ENCODE measurements around the gene TMEM218.

TMEM218 gene

DNA sequence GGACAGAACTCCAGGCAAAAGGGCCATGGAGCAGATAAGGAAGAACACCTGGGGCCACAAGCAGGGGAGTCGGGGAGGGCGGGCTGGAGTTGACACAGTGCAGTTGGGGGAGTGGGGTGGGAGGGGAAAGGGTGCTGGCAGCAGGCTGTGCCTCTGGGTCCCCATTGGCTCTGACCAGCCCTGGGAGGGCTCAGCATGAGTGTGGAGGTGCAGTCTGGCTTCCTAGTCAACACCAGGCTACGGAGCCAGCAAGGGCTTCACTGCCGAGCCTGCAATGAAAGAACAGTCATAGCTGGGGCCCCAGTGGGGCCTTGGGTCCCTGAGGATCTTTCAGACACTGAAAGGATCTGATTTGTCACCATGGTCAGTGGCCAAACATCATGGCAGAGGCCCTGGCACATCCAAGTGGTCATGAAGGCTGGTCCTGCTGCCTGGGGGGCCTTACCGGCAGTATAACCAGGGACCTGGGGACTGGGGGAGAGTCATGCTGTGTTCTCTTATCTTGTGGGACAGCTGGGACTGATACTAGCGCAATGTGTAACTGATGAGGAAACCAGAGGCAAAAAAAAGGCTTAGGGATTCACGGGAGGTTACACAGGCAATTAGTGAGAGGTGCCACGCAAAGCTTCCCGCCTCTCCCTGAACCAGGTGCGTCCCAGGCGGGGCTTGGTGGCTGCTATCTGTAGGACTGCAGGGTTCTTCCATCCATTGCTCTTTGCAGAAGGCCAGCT lies 36.8 kb downstream of the TMEM218 start:
- no peaks in the 10 kb centered on the region for H3K9me3 ChIP-seq (ENCODE audit: control insufficient read depth, insufficient read depth, low read depth, low read length)
- H3K4me3 ChIP-seq (ENCODE audit: low read depth, low read length) = no peak overlapping the region
- no peaks in the 10 kb centered on the region for H3K36me3 ChIP-seq (ENCODE audit: control insufficient read depth, insufficient read depth, low read length)
- peaks cover 7% of the 10 kb centered on the region; the same call in 1 of the 2 replicates for H3K27me3 ChIP-seq (ENCODE audit: control insufficient read depth, insufficient read depth, low read length)
- H3K9ac ChIP-seq (ENCODE audit: low read length) = no peak overlapping the region
- peaks cover 13% of the 10 kb centered on the region for H3K4me1 ChIP-seq (ENCODE audit: control insufficient read depth, insufficient read depth, low read length)
- H3K27ac ChIP-seq (ENCODE audit: low read depth, low read length) = no peak overlapping the region

DNA sequence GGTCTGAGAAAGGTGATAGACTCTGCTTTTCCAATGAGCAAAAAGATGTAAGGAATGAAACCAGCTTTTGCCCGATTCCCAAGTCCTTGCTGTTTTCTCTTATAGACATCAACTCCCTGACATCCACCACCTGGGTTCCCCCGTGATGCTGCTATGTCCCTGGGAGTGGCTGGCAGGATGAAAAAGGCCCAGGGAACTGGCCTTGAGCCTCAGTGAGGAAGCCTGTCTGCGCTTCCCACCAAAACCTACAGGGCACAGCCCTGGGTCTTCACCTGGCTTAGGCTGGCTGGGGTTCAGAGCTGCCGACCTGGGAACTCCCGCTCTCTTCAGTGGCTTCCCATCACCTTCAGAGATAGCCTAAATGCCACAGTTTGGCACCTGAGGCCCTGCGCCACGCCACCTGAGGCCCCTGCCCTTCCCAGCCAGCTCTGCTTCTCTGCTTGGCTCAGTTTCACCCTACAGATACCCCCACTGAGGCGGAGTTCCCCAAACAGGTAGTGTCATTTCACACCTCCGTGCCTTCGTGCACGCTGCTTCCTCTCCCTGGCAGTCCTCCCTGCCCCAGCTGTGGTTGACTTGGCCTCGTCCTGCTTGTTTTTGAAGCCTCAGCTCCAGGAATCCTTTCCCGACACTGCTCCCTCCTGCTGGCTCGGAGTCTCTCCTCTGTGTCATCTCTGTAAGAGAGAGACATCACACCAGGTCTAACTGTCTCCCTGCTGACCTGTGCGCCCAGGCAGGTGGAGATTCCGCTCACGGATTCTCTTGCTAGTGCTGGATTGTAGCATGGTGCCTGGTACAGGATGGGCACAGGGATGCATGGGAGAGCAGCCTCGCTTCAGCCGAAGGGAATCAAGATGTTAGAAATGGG lies 37.6 kb downstream of the TMEM218 start:
- no peak overlapping the region for H3K9ac ChIP-seq (ENCODE audit: low read length)
- H3K9me3 ChIP-seq (ENCODE audit: control insufficient read depth, insufficient read depth, low read depth, low read length) = no peaks in the 10 kb centered on the region
- H3K4me1 ChIP-seq (ENCODE audit: control insufficient read depth, insufficient read depth, low read length) = peaks cover 13% of the 10 kb centered on the region
- peaks cover 7% of the 10 kb centered on the region; the same call in 1 of the 2 replicates for H3K27me3 ChIP-seq (ENCODE audit: control insufficient read depth, insufficient read depth, low read length)
- H3K4me3 ChIP-seq (ENCODE audit: low read depth, low read length) = no peak overlapping the region
- H3K27ac ChIP-seq (ENCODE audit: low read depth, low read length) = no peak overlapping the region
- H3K36me3 ChIP-seq (ENCODE audit: control insufficient read depth, insufficient read depth, low read length) = no peaks in the 10 kb centered on the region

DNA sequence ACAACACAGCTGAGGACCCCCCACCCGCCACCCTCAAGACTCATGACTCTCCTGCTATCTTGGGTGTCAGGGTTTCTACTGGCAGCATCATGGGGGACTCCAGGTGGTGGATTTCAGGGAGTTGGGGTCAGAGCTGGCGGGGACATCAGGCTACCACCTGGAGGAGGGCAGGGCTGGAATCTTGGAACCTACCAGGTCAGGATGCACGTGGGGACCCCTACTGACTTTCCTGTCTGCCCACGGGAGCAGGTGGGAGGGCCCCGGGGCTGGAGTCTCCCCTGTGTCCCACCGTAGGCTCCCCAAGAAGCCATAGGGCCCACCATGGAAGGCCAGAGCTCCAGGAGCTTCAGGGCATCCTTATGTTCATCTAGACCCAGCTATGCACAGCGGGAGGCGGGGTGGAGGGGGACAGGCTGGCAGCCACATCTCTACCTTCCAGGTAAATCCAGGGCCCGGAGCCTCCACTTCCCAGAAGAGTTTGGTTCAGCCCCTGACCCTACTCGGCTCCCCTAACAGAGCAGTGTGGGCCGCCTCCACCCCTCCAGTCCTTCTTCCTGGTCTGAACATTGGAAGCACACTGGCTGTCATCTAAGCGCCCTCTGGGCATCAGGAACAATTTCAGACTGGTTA lies 38.4 kb downstream of the TMEM218 start:
- no peak overlapping the region for H3K9ac ChIP-seq (ENCODE audit: low read length)
- H3K9me3 ChIP-seq (ENCODE audit: control insufficient read depth, insufficient read depth, low read depth, low read length) = no peaks in the 10 kb centered on the region
- no peak overlapping the region for H3K4me3 ChIP-seq (ENCODE audit: low read depth, low read length)
- peaks cover 6% of the 10 kb centered on the region; the same call in 1 of the 2 replicates for H3K27me3 ChIP-seq (ENCODE audit: control insufficient read depth, insufficient read depth, low read length)
- H3K4me1 ChIP-seq (ENCODE audit: control insufficient read depth, insufficient read depth, low read length) = peaks cover 13% of the 10 kb centered on the region
- H3K27ac ChIP-seq (ENCODE audit: low read depth, low read length) = no peak overlapping the region
- no peaks in the 10 kb centered on the region for H3K36me3 ChIP-seq (ENCODE audit: control insufficient read depth, insufficient read depth, low read length)

DNA sequence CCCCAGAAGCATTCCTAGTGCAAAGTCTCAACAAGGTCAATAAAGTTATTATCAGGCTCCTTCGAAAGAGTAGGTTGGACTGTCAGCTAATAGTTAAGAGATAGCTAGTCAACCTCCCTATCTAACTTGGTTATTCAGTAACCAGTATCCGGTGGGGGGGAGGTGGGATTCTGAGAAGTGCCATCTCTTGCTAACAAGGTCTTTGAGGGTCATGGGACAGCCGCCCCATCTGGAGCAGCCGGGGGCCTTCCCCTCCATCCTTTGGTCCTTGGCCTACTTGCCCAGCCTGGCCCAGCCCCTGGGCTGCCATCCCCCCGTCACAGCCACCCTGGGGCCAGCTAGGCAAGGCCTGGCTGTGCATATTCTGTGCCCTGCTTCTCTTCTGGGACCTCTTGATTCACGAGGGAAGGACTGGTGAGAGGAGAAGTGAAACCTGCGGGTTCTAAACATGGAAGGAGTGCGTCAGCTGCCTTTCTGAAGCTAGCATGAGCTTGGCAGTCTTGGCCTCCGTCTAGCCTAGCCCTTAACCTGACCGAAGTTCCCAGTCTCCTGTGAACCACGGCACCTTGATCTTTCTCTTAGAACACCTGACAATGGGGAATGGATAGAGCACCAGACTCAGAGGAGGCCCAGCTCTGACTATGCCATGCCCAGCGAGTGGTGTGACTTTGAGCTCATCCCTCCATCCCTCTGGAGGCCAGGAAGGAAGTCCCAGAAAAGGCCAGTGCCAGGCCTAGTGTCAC lies 39.0 kb downstream of the TMEM218 start:
- Histone ChIP-seq H3K9ac (ENCODE audit: low read length) (no peak overlapping the region), H3K4me3 (ENCODE audit: low read depth, low read length) (no peak overlapping the region)

DNA sequence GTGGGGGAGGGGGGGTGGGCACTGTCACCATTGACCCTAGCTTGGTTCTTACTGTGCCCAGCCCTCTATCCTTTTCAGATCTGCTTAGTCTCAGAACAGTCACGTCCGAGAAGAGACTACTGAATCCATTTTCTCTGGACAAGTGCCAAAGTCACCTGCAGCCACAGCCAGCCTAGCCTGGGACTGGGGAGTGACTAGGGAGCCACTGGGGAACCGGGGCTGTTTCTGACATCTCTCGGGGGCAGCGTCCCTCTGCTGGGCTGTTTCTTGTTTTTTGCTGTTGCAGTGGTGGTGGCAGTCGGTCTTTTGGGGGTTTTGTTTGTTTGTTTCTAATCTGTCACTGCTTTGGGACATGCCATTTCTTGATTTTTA lies 39.6 kb downstream of the TMEM218 start:
- no peaks in the 10 kb centered on the region for H3K36me3 ChIP-seq (ENCODE audit: control insufficient read depth, insufficient read depth, low read length)
- H3K27me3 ChIP-seq (ENCODE audit: control insufficient read depth, insufficient read depth, low read length) = no peaks in the 10 kb centered on the region
- no peaks in the 10 kb centered on the region for H3K9me3 ChIP-seq (ENCODE audit: control insufficient read depth, insufficient read depth, low read depth, low read length)
- H3K27ac ChIP-seq (ENCODE audit: low read depth, low read length) = no peak overlapping the region
- H3K9ac ChIP-seq (ENCODE audit: low read length) = no peak overlapping the region
- H3K4me3 ChIP-seq (ENCODE audit: low read depth, low read length) = no peak overlapping the region
- peaks cover 13% of the 10 kb centered on the region for H3K4me1 ChIP-seq (ENCODE audit: control insufficient read depth, insufficient read depth, low read length)

More for the DNA sequence above, 39.0 kb downstream of the TMEM218 start:
- Histone ChIP-seq H3K4me1 (ENCODE audit: control insufficient read depth, insufficient read depth, low read length) (peaks cover 13% of the 10 kb centered on the region), H3K36me3 (ENCODE audit: control insufficient read depth, insufficient read depth, low read length) (no peaks in the 10 kb centered on the region), H3K9me3 (ENCODE audit: control insufficient read depth, insufficient read depth, low read depth, low read length) (no peaks in the 10 kb centered on the region), H3K27me3 (ENCODE audit: control insufficient read depth, insufficient read depth, low read length) (peaks cover 4% of the 10 kb centered on the region; the same call in 1 of the 2 replicates), H3K27ac (ENCODE audit: low read depth, low read length) (no peak overlapping the region)

DNA sequence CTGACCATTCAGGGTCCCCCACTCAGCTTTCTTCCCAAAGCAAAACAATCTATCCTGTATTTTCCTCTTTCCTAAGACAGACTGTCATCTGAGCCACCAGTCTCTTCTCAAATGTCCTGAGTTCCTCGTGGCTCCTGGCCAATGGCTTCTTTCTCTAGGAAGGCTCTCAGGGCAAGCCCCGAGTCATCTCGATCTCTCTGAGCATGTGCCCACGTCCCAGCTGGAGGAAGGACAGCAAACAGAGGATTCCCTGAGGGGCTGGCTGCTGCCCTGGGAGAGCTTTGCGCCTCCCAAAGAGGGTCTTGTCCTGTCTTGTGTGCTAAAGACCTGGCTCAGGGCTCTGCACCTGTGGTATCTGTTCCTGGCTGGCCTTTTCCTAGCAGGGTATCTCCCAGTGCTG lies 40.0 kb downstream of the TMEM218 start:
- no peaks in the 10 kb centered on the region for H3K27me3 ChIP-seq (ENCODE audit: control insufficient read depth, insufficient read depth, low read length)
- H3K4me3 ChIP-seq (ENCODE audit: low read depth, low read length) = no peak overlapping the region
- peaks cover 13% of the 10 kb centered on the region for H3K4me1 ChIP-seq (ENCODE audit: control insufficient read depth, insufficient read depth, low read length)
- H3K9me3 ChIP-seq (ENCODE audit: control insufficient read depth, insufficient read depth, low read depth, low read length) = no peaks in the 10 kb centered on the region
- H3K9ac ChIP-seq (ENCODE audit: low read length) = no peak overlapping the region
- H3K36me3 ChIP-seq (ENCODE audit: control insufficient read depth, insufficient read depth, low read length) = no peaks in the 10 kb centered on the region
- no peak overlapping the region for H3K27ac ChIP-seq (ENCODE audit: low read depth, low read length)

DNA sequence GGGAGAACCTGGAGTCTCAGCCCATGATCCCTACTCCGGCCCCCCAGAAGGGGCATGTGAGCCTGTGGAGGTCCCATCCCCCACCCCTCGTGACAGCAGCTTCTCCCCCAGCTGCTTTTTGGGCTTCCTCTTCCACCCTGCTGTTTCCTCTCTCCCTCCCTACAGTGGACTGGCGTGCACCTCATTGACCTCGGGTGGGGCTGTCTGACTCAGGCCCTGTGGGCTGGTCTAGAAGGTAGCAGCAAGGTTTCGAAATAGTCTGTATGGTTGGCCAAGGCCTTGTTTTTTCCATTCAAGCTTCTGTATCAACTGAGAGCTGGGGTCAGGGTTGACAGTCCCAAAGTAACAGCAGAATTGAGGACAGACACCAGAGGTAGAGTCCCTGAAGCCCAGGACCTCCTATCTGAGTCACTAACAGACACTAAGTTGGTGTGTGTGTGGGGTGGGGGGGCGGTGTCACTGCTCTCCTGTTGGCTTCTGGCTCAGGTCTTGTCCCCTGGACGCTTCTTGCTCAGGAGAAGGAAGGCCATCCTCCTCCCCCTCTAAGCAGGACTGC lies 40.6 kb downstream of the TMEM218 start:
- H3K9me3 ChIP-seq (ENCODE audit: control insufficient read depth, insufficient read depth, low read depth, low read length) = no peaks in the 10 kb centered on the region
- H3K36me3 ChIP-seq (ENCODE audit: control insufficient read depth, insufficient read depth, low read length) = no peaks in the 10 kb centered on the region
- H3K27me3 ChIP-seq (ENCODE audit: control insufficient read depth, insufficient read depth, low read length) = peaks cover 4% of the 10 kb centered on the region
- no peak overlapping the region for H3K27ac ChIP-seq (ENCODE audit: low read depth, low read length)
- peaks cover 13% of the 10 kb centered on the region for H3K4me1 ChIP-seq (ENCODE audit: control insufficient read depth, insufficient read depth, low read length)
- H3K4me3 ChIP-seq (ENCODE audit: low read depth, low read length) = no peak overlapping the region
- H3K9ac ChIP-seq (ENCODE audit: low read length) = no peak overlapping the region

DNA sequence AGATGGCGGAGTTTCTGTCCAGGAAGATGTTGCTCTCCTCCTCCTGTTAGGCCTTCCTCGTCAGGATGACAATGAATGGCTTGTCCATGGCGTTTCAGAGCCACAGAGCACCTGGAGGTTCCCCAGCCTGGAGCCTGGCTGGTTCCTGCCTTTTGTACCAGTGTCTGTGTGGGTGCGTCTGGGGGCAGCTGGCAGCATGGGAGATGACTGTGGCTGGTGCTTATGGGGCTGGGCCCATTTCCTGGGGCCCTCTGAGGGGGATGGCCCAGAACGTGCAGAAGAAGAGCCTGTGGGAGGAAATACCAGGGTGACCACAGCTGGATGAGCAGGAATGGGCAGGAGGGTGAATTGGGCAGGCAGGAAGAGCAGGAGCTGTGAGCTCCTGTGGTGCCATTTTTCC lies 41.6 kb downstream of the TMEM218 start:
- peaks cover 14% of the 10 kb centered on the region for H3K27me3 ChIP-seq (ENCODE audit: control insufficient read depth, insufficient read depth, low read length)
- no peak overlapping the region for H3K27ac ChIP-seq (ENCODE audit: low read depth, low read length)
- no peaks in the 10 kb centered on the region for H3K9me3 ChIP-seq (ENCODE audit: control insufficient read depth, insufficient read depth, low read depth, low read length)
- no peak overlapping the region for H3K4me3 ChIP-seq (ENCODE audit: low read depth, low read length)
- H3K9ac ChIP-seq (ENCODE audit: low read length) = no peak overlapping the region
- H3K36me3 ChIP-seq (ENCODE audit: control insufficient read depth, insufficient read depth, low read length) = no peaks in the 10 kb centered on the region
- H3K4me1 ChIP-seq (ENCODE audit: control insufficient read depth, insufficient read depth, low read length) = peaks cover 13% of the 10 kb centered on the region

DNA sequence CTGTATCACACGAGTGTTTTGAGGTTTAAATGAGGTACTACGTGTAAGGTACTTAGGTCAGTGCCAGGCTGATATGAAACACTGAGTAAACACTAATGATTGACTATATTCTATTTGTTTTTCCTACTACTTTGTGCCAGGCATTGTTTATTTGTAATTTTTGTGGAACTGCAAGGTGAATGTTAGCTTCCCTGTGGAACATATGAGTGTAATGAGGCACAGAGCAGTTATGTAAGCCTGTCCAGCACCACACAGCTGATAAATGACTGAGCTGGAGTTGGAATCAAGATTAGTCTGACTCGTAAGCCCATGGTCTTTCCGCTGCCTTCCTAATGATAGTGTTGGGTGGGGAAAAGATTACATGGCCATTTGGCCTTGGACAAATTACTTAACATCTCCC lies 42.4 kb downstream of the TMEM218 start:
- no peak overlapping the region for H3K27ac ChIP-seq (ENCODE audit: low read depth, low read length)
- H3K9me3 ChIP-seq (ENCODE audit: control insufficient read depth, insufficient read depth, low read depth, low read length) = no peaks in the 10 kb centered on the region
- peaks cover 13% of the 10 kb centered on the region for H3K4me1 ChIP-seq (ENCODE audit: control insufficient read depth, insufficient read depth, low read length)
- no peak overlapping the region for H3K9ac ChIP-seq (ENCODE audit: low read length)
- no peak overlapping the region for H3K4me3 ChIP-seq (ENCODE audit: low read depth, low read length)
- no peaks in the 10 kb centered on the region for H3K36me3 ChIP-seq (ENCODE audit: control insufficient read depth, insufficient read depth, low read length)
- H3K27me3 ChIP-seq (ENCODE audit: control insufficient read depth, insufficient read depth, low read length) = peaks cover 22% of the 10 kb centered on the region

DNA sequence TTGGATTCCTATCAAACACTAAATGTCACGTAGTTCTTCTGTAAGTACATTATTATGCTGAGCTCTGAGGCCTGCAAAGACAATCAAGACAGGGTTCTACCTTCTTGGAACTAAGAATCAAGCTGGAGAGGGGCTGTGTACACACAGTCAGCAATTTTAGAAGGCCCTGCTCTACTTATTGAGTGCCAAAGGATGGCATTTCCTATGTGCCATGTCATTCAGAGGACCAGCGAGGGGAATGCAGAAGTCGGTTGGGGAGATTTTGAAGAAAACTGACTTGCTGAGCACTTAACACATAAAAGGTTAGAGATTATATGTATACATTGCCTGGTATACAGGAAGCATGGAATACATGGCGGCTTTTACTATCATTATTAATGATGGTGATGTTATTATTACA lies 43.1 kb downstream of the TMEM218 start:
- Histone ChIP-seq H3K9ac (ENCODE audit: low read length) (no peak overlapping the region), H3K36me3 (ENCODE audit: control insufficient read depth, insufficient read depth, low read length) (no peaks in the 10 kb centered on the region), H3K9me3 (ENCODE audit: control insufficient read depth, insufficient read depth, low read depth, low read length) (no peaks in the 10 kb centered on the region), H3K4me3 (ENCODE audit: low read depth, low read length) (no peak overlapping the region), H3K4me1 (ENCODE audit: control insufficient read depth, insufficient read depth, low read length) (peaks cover 13% of the 10 kb centered on the region), H3K27ac (ENCODE audit: low read depth, low read length) (no peak overlapping the region), H3K27me3 (ENCODE audit: control insufficient read depth, insufficient read depth, low read length) (peaks cover 28% of the 10 kb centered on the region)

Data from HUES6 (cell line).